ENCODE measurements around the gene STAT3.
"Not testable (repeated sequence)": the region's sequence is repeated elsewhere in the genome, so short reads cannot be mapped to it uniquely, and the experiment has no call there.

STAT3 gene
- total RNA-seq = 302 to 379 (median 343) reads per million in 4 experiments

- peak; percentile 100 for DNase-seq
Observed at GRCh38 chr17:42388381-42389134, at the start of gene STAT3. TSS of gene STAT3 (minus strand) at chr17:42388442. CDS start at chr17:42348516, 39,926 bp downstream.

GRCh38 chr17:42436391-42436790 lies 48.1 kb upstream of the STAT3 start:
- DNase-seq = no peak

- DNase-seq = no peak
Observed at GRCh38 chr17:42431758-42432161, 43.5 kb upstream of the STAT3 start.

- no peak for DNase-seq
Observed at GRCh38 chr17:42429726-42430447, 41.6 kb upstream of the STAT3 start.

- DNase-seq = peak; percentile 14
Observed at GRCh38 chr17:42428141-42428944, 40.1 kb upstream of the STAT3 start.

GRCh38 chr17:42424991-42425610 lies 36.9 kb upstream of the STAT3 start:
- no peak for DNase-seq

- no peak for DNase-seq
Observed at GRCh38 chr17:42423766-42424165, 35.5 kb upstream of the STAT3 start.

- DNase-seq = no peak
Observed at GRCh38 chr17:42422958-42423712, 34.9 kb upstream of the STAT3 start, which contains the start of gene CAVIN1. TSS of gene CAVIN1 (minus strand) at chr17:42423256. CDS start at chr17:42423097, 159 bp downstream.

- DNase-seq = no peak
Observed at GRCh38 chr17:42422412-42422957, 34.2 kb upstream of the STAT3 start.

- DNase-seq = no peak
Observed at GRCh38 chr17:42421507-42422338, 33.5 kb upstream of the STAT3 start.

- DNase-seq = no peak
Observed at GRCh38 chr17:42421136-42421506, 32.9 kb upstream of the STAT3 start.

- not testable (repeated sequence) for DNase-seq
Observed at GRCh38 chr17:42417981-42418380, 29.7 kb upstream of the STAT3 start.

GRCh38 chr17:42414704-42415409 lies 26.6 kb upstream of the STAT3 start:
- DNase-seq = no peak

- DNase-seq = no peak
Observed at GRCh38 chr17:42413464-42414040, 25.3 kb upstream of the STAT3 start.

- DNase-seq = no peak
Observed at GRCh38 chr17:42411905-42412679, 23.9 kb upstream of the STAT3 start.

GRCh38 chr17:42411361-42411760 lies 23.1 kb upstream of the STAT3 start:
- no peak for DNase-seq

- no peak for DNase-seq
Observed at GRCh38 chr17:42410319-42410685, 22.1 kb upstream of the STAT3 start.

- DNase-seq = no peak
Observed at GRCh38 chr17:42409523-42410318, 21.5 kb upstream of the STAT3 start.

All from effector CD8-positive, alpha-beta T cell (primary cell).